SK-N-SH (cell line): ENCODE results near the gene FBXL2. TPM values are rescaled to one million over a fixed set of nuclear protein-coding genes. Genes with fewer than 3 reads are reported as not detected.

Experiments used
- CTCF ChIA-PET: fragments of 300-600, 350-600 bp; formaldehyde crosslinking; extraction: SDS; loops from one replicate; lab custom pipeline; 2021; lab: Yijun Ruan, JAX
- POLR2A ChIA-PET: fragments of 350-600 bp; sonication (Branson Sonifier 250); formaldehyde crosslinking; extraction: SDS; loops from one replicate; lab custom pipeline; 2020; ENCODE audit warnings: antibody characterized with exemption, inconsistent platforms; lab: Yijun Ruan, JAX
- DNase-seq: peaks from one replicate; pipeline ENCODE4 v3.0.0; 2012
- H2AFZ ChIP-seq: fragments of 200-600 bp; sonication (generic); 2 replicates; pipeline ENCODE4 v1.8.1; 2016; ENCODE audit warnings: antibody characterized with exemption, mild to moderate bottlenecking, low read depth
- H3F3A ChIP-seq: fragments of 200-600 bp; sonication (generic); replicated peaks from 2 replicates; pipeline ENCODE3; 2016; ENCODE audit warnings: antibody characterized with exemption, mild to moderate bottlenecking; ENCODE audit not compliant: insufficient read depth
- H3K27ac ChIP-seq, 2 experiments: fragments of 200-500 bp in 1 of 2; fragments of 200-600 bp in 1 of 2; sonication (Bioruptor generic) in 1 of 2; sonication (generic), shearing (Covaris generic) in 1 of 2; 2 replicates each; pipeline versions ENCODE4 v1.5.1 to v1.6.1; 2014 to 2016; ENCODE audit warnings: low read depth in 2 of 2, inconsistent platforms in 1 of 2, low read length in 1 of 2, mild to moderate bottlenecking in 1 of 2, mixed read lengths in 1 of 2
- H3K27me3 ChIP-seq: fragments of 200-600 bp; sonication (generic), shearing (Covaris generic); 2 replicates; pipeline ENCODE4 v1.6.1; 2016; ENCODE audit warnings: mixed run types; ENCODE audit not compliant: insufficient read depth
- H3K36me3 ChIP-seq, 2 experiments: fragments of 200-500 bp in 1 of 2; fragments of 200-600 bp in 1 of 2; sonication (Bioruptor generic) in 1 of 2; sonication (generic) in 1 of 2; replicated peaks in 1 of 2; 2 replicates each; pipeline versions ENCODE3 to v1.5.1; 2014 to 2016; ENCODE audit warnings: low read length in 1 of 2, mild to moderate bottlenecking in 1 of 2; ENCODE audit not compliant: insufficient read depth in 2 of 2, control insufficient read depth in 1 of 2
- H3K4me1 ChIP-seq, 2 experiments: fragments of 200-500 bp in 1 of 2; fragments of 200-600 bp in 1 of 2; sonication (Bioruptor generic) in 1 of 2; sonication (generic), shearing (Covaris generic) in 1 of 2; 2 replicates each; pipeline versions ENCODE4 v1.5.1 to v1.6.1; 2014 to 2016; ENCODE audit warnings: low read depth in 1 of 2, low read length in 1 of 2, mixed run types in 1 of 2; ENCODE audit not compliant: insufficient read depth in 2 of 2, control insufficient read depth in 1 of 2
- H3K4me2 ChIP-seq: fragments of 200-600 bp; sonication (generic), shearing (Covaris generic); 2 replicates; pipeline ENCODE4 v1.6.1; 2017; ENCODE audit warnings: mixed run types
- H3K4me3 ChIP-seq, 2 experiments: fragments of 200-500 bp in 1 of 2; fragments of 200-600 bp in 1 of 2; sonication (Bioruptor generic) in 1 of 2; sonication (generic), shearing (Covaris generic) in 1 of 2; 2 replicates each; pipeline versions ENCODE4 v1.5.1 to v1.8.1; 2014 to 2016; ENCODE audit warnings: low read depth in 2 of 2, inconsistent platforms in 1 of 2, low read length in 1 of 2, mild to moderate bottlenecking in 1 of 2, mixed read lengths in 1 of 2, moderate library complexity in 1 of 2
- H3K79me2 ChIP-seq: fragments of 200-600 bp; sonication (generic); 2 replicates; pipeline ENCODE4 v1.8.1; 2017; ENCODE audit warnings: mild to moderate bottlenecking; ENCODE audit not compliant: insufficient read depth
- H3K9ac ChIP-seq: fragments of 200-600 bp; sonication (generic); 2 replicates; pipeline ENCODE4 v1.6.1; 2017; ENCODE audit warnings: mixed run types
- H3K9me2 ChIP-seq: fragments of 200-600 bp; sonication (generic); 2 replicates; pipeline ENCODE4 v1.6.1; 2017; ENCODE audit warnings: mixed run types
- H3K9me3 ChIP-seq: fragments of 200-600 bp; sonication (generic); 2 replicates; pipeline ENCODE4 v1.6.1; 2017; ENCODE audit warnings: mixed run types, mild to moderate bottlenecking, moderate library complexity
- H4K20me1 ChIP-seq: fragments of 200-600 bp; sonication (generic); 2 replicates; pipeline ENCODE4 v1.6.1; 2017; ENCODE audit warnings: mild to moderate bottlenecking, mixed run types; ENCODE audit not compliant: insufficient read depth
- ELF1 ChIP-seq: IDR thresholded peaks from 2 replicates; pipeline ENCODE4 v1.4.0; 2012
- FOXJ3 ChIP-seq: sonication (generic); formaldehyde crosslinking; IDR thresholded peaks from 2 replicates; pipeline ENCODE4 v1.5.1; 2020; ENCODE audit warnings: mild to moderate bottlenecking, missing genetic modification reagents
- FOXM1 ChIP-seq: IDR thresholded peaks from 2 replicates; pipeline ENCODE4 v1.4.0; 2012; ENCODE audit warnings: low read depth, mild to moderate bottlenecking
- GABPA ChIP-seq: IDR thresholded peaks from 2 replicates; pipeline ENCODE4 v1.4.0; 2012; ENCODE audit warnings: low read depth, mild to moderate bottlenecking
- JUND ChIP-seq: IDR thresholded peaks from 2 replicates; pipeline ENCODE4 v1.4.0; 2012
- NFIC ChIP-seq: IDR thresholded peaks from 2 replicates; pipeline ENCODE4 v1.4.0; 2012; ENCODE audit warnings: borderline replicate concordance
- POLR2AphosphoS5 ChIP-seq: IDR thresholded peaks from 2 replicates; pipeline ENCODE4 v1.6.1; 2012; ENCODE audit warnings: low read depth, low read length
- RAD21 ChIP-seq: IDR thresholded peaks from 2 replicates; pipeline ENCODE4 v1.6.1; 2012; ENCODE audit warnings: mild to moderate bottlenecking, low read length
- TAF1 ChIP-seq: IDR thresholded peaks from 2 replicates; pipeline ENCODE4 v1.6.1; 2012; ENCODE audit warnings: low read depth, mild to moderate bottlenecking, low read length, moderate library complexity, borderline replicate concordance
- TCF12 ChIP-seq: IDR thresholded peaks from 2 replicates; pipeline ENCODE4 v1.4.0; 2012
- TEAD4 ChIP-seq: IDR thresholded peaks from 2 replicates; pipeline ENCODE4 v1.4.0; 2012; ENCODE audit warnings: mild to moderate bottlenecking, borderline replicate concordance; ENCODE audit not compliant: insufficient read depth
- YY1 ChIP-seq: IDR thresholded peaks from 2 replicates; pipeline ENCODE4 v1.4.0; 2012; ENCODE audit warnings: low read depth, mild to moderate bottlenecking
- WGBS: methylation state at CpG from one replicate; pipeline ENCODE4 v1.1.6; 2017; ENCODE audit warnings: low lambda C conversion rate; 5-methylcytosine and 5-hydroxymethylcytosine counted together
- polyA plus RNA-seq, 3 experiments: library from polyadenylated mRNA; depleted of rRNA; stranded (reverse); fragments of >200 nt; gene quantifications; 2 replicates each; pipeline ENCODE4 v1.2.3, GENCODE V29; 2012
- TF ChIP-seq, protein P1 (sequence below): IDR thresholded peaks from 2 replicates; pipeline ENCODE4; 2012
- TF ChIP-seq, protein P2 (sequence below): fragments of 200-600 bp; sonication (generic); IDR thresholded peaks from 2 replicates; pipeline ENCODE4 v1.6.1; 2017; ENCODE audit warnings: antibody characterized with exemption, mild to moderate bottlenecking, moderate library complexity
- TF ChIP-seq, protein P3 (sequence below): IDR thresholded peaks from 2 replicates; pipeline ENCODE4 v1.6.1; 2012; ENCODE audit warnings: mild to moderate bottlenecking, low read depth, low read length, moderate library complexity
- TF ChIP-seq, protein P4 (sequence below): fragments of 150-350 bp; IDR thresholded peaks from 2 replicates; pipeline ENCODE4 v1.6.1; 2016; ENCODE audit warnings: mild to moderate bottlenecking, low read depth, low read length
- TF ChIP-seq, protein P5 (sequence below): IDR thresholded peaks from 2 replicates; pipeline ENCODE4 v1.4.0; 2012; ENCODE audit warnings: low read depth, borderline replicate concordance
- TF ChIP-seq, protein P6 (sequence below): IDR thresholded peaks from 2 replicates; pipeline ENCODE4 v1.4.0; 2012; ENCODE audit warnings: low read depth

The FBXL2 gene
- polyA plus RNA-seq, 1 of the 3 experiments (the other 2 are of a cell fraction), result 13.7 TPM

DNA sequence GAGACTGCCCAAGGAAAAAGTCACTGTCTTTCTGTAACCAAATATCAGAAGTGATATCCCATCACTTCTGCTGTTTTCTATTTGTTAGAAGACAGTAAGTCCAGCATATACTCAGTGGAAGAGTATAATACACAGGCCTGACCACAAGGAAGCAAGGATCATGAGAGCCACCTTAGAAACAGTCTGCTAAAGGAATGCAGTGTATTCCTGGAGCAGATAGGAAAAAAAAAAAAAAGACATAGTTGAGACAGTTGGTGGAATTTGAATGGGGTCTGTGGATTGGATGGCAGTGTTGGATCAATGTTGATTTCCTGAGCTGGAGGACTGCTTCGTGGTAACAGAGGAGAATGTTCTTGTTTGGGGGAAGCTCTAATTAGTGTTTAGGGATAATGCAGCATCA lies 26.5 kb upstream of the FBXL2 start (continued):
- TF ChIP-seq, protein P1, sequence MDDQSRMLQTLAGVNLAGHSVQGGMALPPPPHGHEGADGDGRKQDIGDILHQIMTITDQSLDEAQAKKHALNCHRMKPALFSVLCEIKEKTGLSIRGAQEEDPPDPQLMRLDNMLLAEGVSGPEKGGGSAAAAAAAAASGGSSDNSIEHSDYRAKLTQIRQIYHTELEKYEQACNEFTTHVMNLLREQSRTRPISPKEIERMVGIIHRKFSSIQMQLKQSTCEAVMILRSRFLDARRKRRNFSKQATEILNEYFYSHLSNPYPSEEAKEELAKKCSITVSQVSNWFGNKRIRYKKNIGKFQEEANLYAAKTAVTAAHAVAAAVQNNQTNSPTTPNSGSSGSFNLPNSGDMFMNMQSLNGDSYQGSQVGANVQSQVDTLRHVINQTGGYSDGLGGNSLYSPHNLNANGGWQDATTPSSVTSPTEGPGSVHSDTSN, result no peak
- TF ChIP-seq, protein P2, sequence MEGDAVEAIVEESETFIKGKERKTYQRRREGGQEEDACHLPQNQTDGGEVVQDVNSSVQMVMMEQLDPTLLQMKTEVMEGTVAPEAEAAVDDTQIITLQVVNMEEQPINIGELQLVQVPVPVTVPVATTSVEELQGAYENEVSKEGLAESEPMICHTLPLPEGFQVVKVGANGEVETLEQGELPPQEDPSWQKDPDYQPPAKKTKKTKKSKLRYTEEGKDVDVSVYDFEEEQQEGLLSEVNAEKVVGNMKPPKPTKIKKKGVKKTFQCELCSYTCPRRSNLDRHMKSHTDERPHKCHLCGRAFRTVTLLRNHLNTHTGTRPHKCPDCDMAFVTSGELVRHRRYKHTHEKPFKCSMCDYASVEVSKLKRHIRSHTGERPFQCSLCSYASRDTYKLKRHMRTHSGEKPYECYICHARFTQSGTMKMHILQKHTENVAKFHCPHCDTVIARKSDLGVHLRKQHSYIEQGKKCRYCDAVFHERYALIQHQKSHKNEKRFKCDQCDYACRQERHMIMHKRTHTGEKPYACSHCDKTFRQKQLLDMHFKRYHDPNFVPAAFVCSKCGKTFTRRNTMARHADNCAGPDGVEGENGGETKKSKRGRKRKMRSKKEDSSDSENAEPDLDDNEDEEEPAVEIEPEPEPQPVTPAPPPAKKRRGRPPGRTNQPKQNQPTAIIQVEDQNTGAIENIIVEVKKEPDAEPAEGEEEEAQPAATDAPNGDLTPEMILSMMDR, result no peak
- no peak for TF ChIP-seq ELF1
- TF ChIP-seq, protein P3, sequence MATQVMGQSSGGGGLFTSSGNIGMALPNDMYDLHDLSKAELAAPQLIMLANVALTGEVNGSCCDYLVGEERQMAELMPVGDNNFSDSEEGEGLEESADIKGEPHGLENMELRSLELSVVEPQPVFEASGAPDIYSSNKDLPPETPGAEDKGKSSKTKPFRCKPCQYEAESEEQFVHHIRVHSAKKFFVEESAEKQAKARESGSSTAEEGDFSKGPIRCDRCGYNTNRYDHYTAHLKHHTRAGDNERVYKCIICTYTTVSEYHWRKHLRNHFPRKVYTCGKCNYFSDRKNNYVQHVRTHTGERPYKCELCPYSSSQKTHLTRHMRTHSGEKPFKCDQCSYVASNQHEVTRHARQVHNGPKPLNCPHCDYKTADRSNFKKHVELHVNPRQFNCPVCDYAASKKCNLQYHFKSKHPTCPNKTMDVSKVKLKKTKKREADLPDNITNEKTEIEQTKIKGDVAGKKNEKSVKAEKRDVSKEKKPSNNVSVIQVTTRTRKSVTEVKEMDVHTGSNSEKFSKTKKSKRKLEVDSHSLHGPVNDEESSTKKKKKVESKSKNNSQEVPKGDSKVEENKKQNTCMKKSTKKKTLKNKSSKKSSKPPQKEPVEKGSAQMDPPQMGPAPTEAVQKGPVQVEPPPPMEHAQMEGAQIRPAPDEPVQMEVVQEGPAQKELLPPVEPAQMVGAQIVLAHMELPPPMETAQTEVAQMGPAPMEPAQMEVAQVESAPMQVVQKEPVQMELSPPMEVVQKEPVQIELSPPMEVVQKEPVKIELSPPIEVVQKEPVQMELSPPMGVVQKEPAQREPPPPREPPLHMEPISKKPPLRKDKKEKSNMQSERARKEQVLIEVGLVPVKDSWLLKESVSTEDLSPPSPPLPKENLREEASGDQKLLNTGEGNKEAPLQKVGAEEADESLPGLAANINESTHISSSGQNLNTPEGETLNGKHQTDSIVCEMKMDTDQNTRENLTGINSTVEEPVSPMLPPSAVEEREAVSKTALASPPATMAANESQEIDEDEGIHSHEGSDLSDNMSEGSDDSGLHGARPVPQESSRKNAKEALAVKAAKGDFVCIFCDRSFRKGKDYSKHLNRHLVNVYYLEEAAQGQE, result no peak

DNA sequence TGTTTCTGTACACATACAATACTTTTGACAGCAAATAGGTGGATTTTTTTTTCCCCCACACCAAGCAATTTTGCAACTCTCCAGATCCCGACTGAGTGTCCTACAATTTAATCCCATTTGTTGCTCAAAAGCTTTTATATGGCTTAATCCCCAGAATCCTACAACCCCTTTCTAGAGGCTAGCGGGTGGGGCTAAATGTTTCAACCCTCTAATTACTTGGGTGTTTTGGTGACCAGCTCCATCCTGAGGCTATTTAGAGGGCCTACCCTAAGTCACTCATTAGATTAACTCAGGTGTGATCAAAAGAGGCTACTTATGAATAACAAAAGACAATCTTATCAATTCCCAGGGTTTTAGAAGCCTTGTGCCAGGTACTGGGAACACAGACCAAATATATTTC lies 21.0 kb upstream of the FBXL2 start:
- Histone ChIP-seq H3K4me1 (no peaks in the 10 kb centered on the region), H3F3A (no peaks in the 10 kb centered on the region), H3K79me2 (no peaks in the 10 kb centered on the region), H3K4me3 (no peak overlapping the region), H3K27ac (no peak overlapping the region), H3K36me3 (no peaks in the 10 kb centered on the region), H3K4me2 (no peak overlapping the region), H2AFZ (no peak overlapping the region), H3K9ac (no peak overlapping the region), H3K9me2 (no peaks in the 10 kb centered on the region), H3K9me3 (no peaks in the 10 kb centered on the region), H3K27me3 (no peaks in the 10 kb centered on the region), H4K20me1 (no peaks in the 10 kb centered on the region)
- ChIA-PET CTCF (interaction anchor here (0.6 to 1.0 kb wide), 2 partner anchors 17 to 117 kb away, joined by 3 to 4 read pairs; no protein-coding TSS in a partner anchor), POLR2A (no interaction called here)
- WGBS, result 60% methylated on average over 2 of the region's 2 CpGs
- no peak for DNase-seq
- TF ChIP-seq FOXJ3 (CRISPR knock-in tag), result no peak
- TF ChIP-seq, protein P4, sequence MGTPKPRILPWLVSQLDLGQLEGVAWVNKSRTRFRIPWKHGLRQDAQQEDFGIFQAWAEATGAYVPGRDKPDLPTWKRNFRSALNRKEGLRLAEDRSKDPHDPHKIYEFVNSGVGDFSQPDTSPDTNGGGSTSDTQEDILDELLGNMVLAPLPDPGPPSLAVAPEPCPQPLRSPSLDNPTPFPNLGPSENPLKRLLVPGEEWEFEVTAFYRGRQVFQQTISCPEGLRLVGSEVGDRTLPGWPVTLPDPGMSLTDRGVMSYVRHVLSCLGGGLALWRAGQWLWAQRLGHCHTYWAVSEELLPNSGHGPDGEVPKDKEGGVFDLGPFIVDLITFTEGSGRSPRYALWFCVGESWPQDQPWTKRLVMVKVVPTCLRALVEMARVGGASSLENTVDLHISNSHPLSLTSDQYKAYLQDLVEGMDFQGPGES, result no peak
- no peak for TF ChIP-seq TEAD4
- TF ChIP-seq NFIC, result no peak
- no peak for TF ChIP-seq GABPA
- no peak for TF ChIP-seq RAD21
- TF ChIP-seq, protein P5, sequence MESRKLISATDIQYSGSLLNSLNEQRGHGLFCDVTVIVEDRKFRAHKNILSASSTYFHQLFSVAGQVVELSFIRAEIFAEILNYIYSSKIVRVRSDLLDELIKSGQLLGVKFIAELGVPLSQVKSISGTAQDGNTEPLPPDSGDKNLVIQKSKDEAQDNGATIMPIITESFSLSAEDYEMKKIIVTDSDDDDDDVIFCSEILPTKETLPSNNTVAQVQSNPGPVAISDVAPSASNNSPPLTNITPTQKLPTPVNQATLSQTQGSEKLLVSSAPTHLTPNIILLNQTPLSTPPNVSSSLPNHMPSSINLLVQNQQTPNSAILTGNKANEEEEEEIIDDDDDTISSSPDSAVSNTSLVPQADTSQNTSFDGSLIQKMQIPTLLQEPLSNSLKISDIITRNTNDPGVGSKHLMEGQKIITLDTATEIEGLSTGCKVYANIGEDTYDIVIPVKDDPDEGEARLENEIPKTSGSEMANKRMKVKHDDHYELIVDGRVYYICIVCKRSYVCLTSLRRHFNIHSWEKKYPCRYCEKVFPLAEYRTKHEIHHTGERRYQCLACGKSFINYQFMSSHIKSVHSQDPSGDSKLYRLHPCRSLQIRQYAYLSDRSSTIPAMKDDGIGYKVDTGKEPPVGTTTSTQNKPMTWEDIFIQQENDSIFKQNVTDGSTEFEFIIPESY, result no peak
- TF ChIP-seq FOXM1, result no peak
- TF ChIP-seq TCF12, result no peak
- TF ChIP-seq TAF1, result no peak
- TF ChIP-seq POLR2AphosphoS5, result no peak
- no peak for TF ChIP-seq JUND
- TF ChIP-seq, protein P1, result no peak
- TF ChIP-seq, protein P6, sequence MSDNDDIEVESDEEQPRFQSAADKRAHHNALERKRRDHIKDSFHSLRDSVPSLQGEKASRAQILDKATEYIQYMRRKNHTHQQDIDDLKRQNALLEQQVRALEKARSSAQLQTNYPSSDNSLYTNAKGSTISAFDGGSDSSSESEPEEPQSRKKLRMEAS, result no peak
- no peak for TF ChIP-seq YY1
